Stimulated activated CD8-positive, alpha-beta memory T cell treated with anti-CD3 and anti-CD28 coated beads, Interleukin-12 subunit alpha, Interleukin-12 subunit beta, amount 100 ng/mL, for 24 hours (primary cell): ENCODE measurements around the gene CHCHD4.
"Not testable (repeated sequence)": the region's sequence is repeated elsewhere in the genome, so short reads cannot be mapped to it uniquely, and the experiment has no call there.

Experiments
- DNase-seq: peaks from one replicate; pipeline ENCODE4 v3.0.0-alpha.2; 2020; ENCODE audit errors: extremely low read depth

The CHCHD4 gene

GRCh38 chr3:14135581-14135980 lies 10.9 kb upstream of the CHCHD4 start:
- DNase-seq: no peak

DNA sequence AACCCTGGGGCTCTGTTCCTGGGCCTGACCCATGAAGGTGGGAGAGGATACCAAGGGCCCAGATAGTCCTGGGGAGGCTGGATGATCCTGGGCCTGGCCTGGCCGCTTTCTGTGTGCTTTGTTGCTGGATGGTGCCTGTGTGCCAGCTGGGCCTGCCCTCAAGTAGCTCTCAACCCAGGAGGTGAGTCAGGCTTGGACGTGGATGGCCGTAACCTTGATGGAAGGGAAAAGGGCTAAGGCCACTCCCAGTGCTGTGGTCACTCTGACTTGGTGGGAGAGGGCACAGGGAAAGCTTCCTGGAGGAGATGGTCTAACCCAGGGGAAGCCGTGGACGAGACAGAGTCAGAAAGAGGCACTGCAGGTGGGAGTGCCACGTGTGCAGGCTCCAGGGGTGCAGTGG lies 9.6 kb upstream of the CHCHD4 start:
- DNase-seq: no peak

GRCh38 chr3:14133876-14134275 lies 9.2 kb upstream of the CHCHD4 start:
- DNase-seq: no peak

- DNase-seq: no peak
These were observed 8.6 kb upstream of the CHCHD4 start for GRCh38 chr3:14133188-14133800.

DNA sequence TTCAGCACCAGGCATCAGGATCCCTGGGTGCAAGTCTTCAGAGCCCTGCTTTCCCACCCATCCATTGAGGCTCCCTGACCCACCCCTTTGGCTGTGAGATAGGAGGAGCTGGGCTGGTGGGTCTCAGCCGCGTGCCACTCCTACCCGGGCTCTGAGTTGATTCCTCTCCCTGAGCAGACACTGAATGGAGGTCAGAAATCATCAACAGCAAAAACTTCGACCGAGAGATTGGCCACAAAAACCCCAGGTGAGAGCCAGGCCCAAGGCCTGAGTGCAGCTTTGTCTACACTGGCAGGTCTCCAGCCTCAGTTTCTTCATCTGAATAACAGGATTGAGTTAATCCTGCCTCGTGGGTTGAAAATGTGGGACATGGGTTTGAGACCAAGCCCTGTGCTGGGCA lies 8.0 kb upstream of the CHCHD4 start:
- no peak for DNase-seq

GRCh38 chr3:14132120-14132519 lies 7.5 kb upstream of the CHCHD4 start:
- DNase-seq: no peak

GRCh38 chr3:14131134-14131533 lies 6.5 kb upstream of the CHCHD4 start:
- no peak for DNase-seq

DNA sequence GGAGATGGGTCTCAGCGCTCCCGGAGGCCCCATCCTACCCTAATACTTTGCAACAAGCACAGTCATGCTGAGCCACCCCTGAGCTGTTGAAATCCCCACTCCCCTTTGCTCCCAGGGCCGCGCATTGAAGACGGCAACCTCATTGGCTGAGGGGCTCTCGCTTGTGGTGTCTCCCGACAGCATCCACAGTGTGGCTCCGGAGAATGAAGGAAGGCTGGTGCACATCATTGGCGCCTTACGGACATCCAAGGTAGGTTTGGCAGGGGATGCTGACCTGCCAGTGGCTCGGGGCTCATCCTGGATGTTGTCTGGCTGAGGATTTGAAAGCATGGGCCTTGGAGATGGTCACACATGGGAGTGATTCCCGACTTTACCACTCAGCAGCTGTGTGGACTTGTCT lies 6.0 kb upstream of the CHCHD4 start:
- no peak for DNase-seq

- DNase-seq: no peak
These were observed 5.6 kb upstream of the CHCHD4 start for GRCh38 chr3:14130230-14130629.

- no peak for DNase-seq
These were observed 4.6 kb upstream of the CHCHD4 start for GRCh38 chr3:14129296-14129695.

DNA sequence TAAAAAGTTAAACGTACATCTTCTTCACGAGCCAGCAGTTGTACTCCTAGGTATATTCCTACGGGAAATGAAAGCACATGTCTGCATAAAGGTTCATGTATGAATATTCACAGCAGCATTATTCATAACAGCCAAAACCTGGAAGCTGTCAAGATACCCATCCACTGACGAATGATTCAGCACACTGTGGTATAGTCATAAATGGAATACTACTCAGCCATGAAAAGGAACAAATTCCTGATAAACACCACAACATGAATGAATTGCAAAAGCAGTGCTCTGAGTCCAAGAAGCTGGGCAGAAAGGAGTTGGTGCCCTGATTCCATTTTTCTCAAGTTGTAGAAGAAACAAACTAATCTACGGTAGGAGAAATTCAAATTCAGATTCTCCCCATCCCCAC lies 4.1 kb upstream of the CHCHD4 start:
- DNase-seq: no peak

- no peak for DNase-seq
These were observed 3.0 kb upstream of the CHCHD4 start for GRCh38 chr3:14127516-14128161.

- no peak for DNase-seq
These were observed 2.3 kb upstream of the CHCHD4 start for GRCh38 chr3:14126887-14127505.

- DNase-seq: no peak
These were observed 1.6 kb upstream of the CHCHD4 start for GRCh38 chr3:14126017-14126886.

DNA sequence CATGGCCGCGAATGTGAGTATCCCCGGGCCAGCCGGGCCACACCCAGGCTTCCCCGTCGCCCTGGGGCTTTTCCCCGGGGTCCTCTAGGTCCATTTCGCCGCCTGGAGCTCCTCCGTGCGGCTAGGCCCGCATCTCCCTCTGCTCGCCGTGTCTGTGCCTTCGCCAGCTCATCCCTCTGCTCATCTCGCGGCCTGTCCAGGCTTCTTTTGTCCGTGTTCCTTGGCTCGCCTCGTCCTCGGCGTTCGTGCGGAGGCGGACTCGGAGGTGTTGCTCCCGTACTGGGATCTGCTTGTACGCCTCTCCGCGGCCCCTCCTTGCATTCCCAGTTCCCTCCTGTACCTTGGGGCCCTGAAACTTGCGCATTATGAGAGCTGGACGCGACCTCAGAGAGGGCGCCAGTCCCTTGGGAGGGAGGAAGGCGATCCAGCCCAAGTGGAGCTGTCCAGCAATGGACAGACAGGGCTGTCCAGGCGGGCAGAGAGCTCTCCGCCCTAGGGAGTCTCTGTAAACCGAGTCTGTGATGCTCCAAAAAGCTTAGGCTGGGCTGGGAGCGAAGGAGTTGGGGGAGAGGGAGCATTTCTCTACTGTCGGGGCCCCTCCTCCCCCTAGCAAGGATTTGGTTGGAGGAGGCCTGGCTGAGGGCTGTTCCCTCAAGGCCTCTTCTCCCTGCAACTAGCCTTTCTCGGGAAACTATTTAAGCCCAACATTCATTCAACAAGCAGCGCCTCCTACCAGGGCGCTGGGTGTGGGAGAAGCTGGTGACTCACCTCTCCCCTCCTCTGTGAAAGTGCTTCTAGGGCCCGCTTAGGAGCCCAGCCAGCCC lies 735 bp upstream of the CHCHD4 start:
- DNase-seq: peak; percentile 42

- DNase-seq: peak; percentile 41
These were observed 451 bp downstream of the CHCHD4 start for GRCh38 chr3:14124223-14124614.

DNA sequence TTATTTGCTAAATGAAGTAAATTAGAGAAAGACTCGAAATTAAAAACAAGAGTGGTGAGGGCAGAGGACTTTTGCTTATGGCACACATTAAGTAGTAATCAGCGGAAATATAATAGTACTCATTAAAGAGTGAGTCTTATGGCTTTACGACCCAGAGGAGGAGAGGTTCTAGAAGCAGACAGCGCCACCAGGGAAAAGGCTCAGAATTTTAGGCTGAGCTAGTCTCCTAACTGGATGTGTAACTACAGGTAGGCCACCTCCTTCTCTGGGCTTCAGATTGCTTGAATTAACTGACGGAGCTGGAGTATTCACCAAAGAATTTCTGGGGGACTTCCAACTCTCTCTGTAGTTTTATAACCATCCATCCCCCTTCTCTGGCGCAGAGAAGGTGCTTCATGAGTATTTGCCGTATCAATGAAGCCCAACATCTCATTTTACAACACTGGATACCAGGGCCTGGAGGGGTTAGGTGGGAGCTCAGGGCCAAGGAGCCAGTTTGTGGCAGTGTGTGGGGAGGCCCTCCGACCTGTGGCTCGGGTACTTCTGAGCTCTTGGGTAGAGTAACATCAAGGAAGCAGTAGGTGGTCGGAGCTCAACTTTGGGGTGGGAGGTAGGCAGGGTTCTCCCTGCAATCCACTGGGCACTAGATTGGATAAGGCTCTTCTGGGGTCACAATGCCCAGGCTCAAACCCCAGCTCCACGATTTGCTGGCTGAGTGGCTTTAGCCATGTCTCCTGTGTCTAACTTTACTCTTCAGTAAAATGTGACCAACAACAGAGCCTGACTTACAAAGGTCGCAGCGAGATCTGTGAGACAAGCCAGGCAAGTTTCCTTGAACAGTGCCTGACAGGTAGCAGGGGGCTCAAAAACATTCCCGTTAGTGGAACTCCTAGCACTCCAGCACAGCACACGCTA lies 1.1 kb downstream of the CHCHD4 start:
- no peak for DNase-seq

GRCh38 chr3:14122301-14122700 lies 2.4 kb downstream of the CHCHD4 start:
- no peak for DNase-seq

GRCh38 chr3:14121859-14122258 lies 2.8 kb downstream of the CHCHD4 start:
- no peak for DNase-seq

DNA sequence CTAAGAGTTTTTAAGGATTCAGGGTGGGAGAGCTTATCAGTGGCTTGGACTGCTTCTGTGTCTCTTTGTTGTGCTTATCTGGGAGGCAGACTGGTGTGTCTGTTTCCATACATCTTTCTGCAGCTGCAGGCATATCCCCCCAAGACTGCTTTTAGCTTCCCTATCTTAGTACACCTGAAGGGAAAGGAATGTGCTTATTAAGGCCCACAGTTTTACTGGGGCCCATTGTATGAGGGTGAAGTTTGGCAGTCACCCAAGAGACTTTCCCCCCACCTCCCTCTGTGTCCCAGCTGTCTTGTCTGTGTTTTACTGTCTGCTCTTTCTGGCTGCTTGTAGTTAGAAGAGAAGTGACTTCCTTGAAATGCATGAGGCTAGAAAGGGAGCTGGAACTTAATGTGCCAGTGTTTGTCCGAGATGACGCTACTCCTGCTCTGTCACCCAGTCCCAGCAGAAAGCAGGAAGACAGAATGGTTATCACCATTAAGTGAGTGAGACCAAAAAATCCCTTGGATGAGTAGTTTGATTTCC lies 3.7 kb downstream of the CHCHD4 start:
- DNase-seq: not testable (repeated sequence)
